ENCODE measurements around the gene KCNJ15.
"Not testable (repeated sequence)": the region's sequence is repeated elsewhere in the genome, so short reads cannot be mapped to it uniquely, and the experiment has no call there.

The KCNJ15 gene

DNA sequence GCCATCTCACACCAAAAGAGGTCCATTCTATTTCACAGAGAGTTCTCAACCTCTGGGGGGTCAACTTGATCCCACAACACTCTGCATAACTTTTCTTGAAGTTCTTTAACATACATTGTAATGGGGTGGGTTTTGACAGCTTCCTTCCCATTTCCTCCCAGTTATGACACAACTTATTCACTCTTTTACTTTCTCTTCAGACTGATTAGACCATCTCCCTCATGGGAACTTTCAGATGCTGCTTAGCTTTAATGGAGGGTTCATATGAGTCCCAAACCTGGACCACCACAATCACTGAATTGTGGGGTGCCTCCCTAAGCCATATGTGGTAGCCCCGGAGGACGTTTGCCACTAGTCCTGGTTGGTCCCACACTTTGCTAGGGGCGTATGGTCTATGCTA is 28.3 kb upstream of the KCNJ15 start:
- TF ChIP-seq Cebpa-rat (IDR thresholded peaks at IDR 0.05): no peak
- Histone ChIP-seq H3K4me1 (no peaks in the 10 kb centered on the region), H3K9me3 (peaks cover 86% of the 10 kb centered on the region)

DNA sequence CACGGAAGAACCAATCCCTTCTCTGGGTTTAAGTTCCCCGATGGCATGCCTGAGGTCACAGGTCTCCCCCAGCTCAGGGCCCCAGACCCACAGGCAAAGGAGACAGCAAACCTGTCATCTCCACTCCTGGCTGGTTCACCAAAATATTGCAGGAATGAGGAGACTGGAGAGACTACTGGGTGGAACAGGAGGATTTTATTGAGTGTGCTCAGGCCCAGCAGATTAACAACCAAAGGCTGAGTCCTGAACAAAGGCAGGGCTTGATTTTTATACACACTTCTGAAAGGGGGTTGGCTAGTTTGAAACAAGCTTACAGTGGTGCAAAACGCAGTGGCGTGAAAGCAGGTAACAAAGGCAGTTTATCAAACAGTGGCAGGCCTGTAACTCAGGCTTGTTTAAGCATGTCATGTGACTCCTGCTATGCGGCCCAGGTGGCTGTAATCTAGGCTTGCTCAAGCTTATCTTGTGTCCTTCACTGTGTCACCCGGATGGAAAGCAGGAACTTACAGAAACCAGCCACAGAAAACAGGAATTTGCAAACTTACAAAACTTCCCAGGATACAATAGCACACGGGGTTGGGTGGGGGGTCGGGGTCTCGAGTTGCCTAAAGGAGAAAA is 27.4 kb upstream of the KCNJ15 start:
- Histone ChIP-seq H3K4me2 (no peak overlapping the region), H4K20me1 (no peaks in the 10 kb centered on the region), H3K9ac (no peak overlapping the region), H3K4me1 (no peaks in the 10 kb centered on the region), H3K4me3 (peak overlapping the region; percentile 33; the same call in 1 of the 2 replicates), H3K27me3 (no peaks in the 10 kb centered on the region), H3K36me3 (no peaks in the 10 kb centered on the region), H3K9me3 (peaks cover 83% of the 10 kb centered on the region), H3K27ac (no peak overlapping the region)
- TF ChIP-seq Cebpa-rat (IDR thresholded peaks at IDR 0.05): no peak

More for the DNA sequence above, 28.3 kb upstream of the KCNJ15 start:
- Histone ChIP-seq H3K27ac (no peak overlapping the region), H3K9ac (no peak overlapping the region), H4K20me1 (no peaks in the 10 kb centered on the region), H3K27me3 (no peaks in the 10 kb centered on the region), H3K36me3 (no peaks in the 10 kb centered on the region), H3K4me3 (peak overlapping the region; percentile 33; the same call in 1 of the 2 replicates), H3K4me2 (no peak overlapping the region)

DNA sequence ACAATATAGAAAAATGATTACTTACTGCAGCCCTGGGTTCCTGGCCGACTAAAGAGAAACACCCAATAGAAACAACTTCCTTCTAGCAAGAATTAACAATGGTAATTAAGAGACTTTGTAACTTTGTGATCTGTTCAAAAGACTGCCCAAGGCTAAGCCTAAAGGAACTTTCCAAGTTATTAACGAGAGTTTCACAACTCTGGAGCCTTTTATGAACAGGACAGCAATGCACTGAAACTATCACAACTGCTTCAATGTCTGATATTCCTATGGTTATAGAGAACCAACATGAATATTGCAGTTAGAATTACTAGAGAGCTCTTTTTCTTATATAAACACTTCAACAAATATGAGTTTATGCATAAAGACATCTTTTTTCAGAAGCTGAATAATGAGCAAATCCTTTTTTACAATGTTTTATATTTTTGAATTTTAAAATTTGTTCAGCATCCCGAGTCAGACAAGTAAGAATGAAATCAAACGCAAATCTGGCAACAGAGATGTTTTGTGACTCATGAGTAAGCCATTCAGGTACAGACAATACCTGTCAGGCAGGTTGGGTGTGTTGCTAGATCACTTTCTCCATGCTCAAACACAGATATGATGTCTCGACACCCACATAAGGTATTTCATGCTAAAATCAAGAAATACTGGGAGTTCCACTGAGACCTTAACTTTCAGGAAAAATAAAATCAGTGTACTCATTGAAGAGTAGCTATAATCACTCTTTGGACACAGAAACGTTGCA is 22.2 kb upstream of the KCNJ15 start:
- H3K4me2 ChIP-seq: no peak overlapping the region
- no peak overlapping the region for H3K9ac ChIP-seq

DNA sequence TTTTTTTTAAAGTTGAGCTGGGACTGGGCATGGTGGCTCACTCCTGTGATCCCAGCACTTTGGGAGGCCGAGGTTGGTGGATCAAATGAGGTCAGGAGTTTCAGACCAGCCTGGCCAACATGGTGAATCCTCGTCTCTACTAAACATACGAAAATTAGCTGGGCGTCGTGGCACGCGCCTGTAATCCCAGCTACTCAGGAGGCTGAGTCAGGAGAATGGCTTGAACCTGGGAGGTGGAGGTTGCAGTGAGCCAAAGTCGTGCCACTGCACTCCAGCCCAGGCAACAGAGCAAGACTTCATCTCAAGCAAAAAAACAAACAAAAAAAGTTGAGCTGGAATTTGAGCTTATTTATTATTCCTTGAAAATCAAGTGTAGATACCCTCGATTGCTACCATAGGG is 21.5 kb upstream of the KCNJ15 start:
- not testable (repeated sequence) for H3K4me2 ChIP-seq, H3K27ac ChIP-seq, H3K4me3 ChIP-seq, H3K27me3 ChIP-seq, H3K36me3 ChIP-seq, H3K9ac ChIP-seq, H4K20me1 ChIP-seq, H3K4me1 ChIP-seq
- H3K9me3 ChIP-seq: peaks cover 54% of the 10 kb centered on the region

More for the DNA sequence above, 22.2 kb upstream of the KCNJ15 start:
- no peak for TF ChIP-seq Cebpa-rat (IDR thresholded peaks at IDR 0.05)
- Histone ChIP-seq H3K4me1 (no peaks in the 10 kb centered on the region), H3K4me3 (no peak overlapping the region), H4K20me1 (no peaks in the 10 kb centered on the region), H3K27me3 (no peaks in the 10 kb centered on the region), H3K9me3 (peaks cover 61% of the 10 kb centered on the region), H3K36me3 (no peaks in the 10 kb centered on the region), H3K27ac (no peak overlapping the region)

DNA sequence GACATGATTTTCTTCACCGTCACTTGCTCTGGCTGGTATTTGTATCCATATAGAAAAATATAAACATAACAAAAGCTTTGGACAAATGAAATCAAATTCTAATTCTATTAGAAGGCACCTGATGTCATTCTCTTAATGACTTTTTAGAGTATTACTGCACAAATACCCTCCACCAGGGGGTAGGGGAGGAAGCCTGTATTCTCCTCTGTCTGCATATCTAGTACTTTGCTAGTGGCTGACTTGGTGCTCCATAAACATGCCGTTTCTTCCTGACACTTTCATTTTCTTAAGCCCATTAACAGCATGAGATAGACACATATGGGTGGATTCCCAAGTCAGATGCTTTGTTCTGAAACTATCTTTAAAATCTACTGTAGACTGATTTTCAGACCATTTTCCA is 20.6 kb upstream of the KCNJ15 start:
- no peak overlapping the region for H3K4me3 ChIP-seq
- no peaks in the 10 kb centered on the region for H4K20me1 ChIP-seq
- H3K9me3 ChIP-seq: peaks cover 46% of the 10 kb centered on the region
- no peak overlapping the region for H3K4me2 ChIP-seq
- no peak for TF ChIP-seq Cebpa-rat (IDR thresholded peaks at IDR 0.05)
- no peak overlapping the region for H3K9ac ChIP-seq
- no peaks in the 10 kb centered on the region for H3K27me3 ChIP-seq
- no peak overlapping the region for H3K27ac ChIP-seq
- H3K4me1 ChIP-seq: 0 out of 2 replicates have a peak, but pooled peaks cover 5% of the 10 kb centered on the region
- H3K36me3 ChIP-seq: no peaks in the 10 kb centered on the region

DNA sequence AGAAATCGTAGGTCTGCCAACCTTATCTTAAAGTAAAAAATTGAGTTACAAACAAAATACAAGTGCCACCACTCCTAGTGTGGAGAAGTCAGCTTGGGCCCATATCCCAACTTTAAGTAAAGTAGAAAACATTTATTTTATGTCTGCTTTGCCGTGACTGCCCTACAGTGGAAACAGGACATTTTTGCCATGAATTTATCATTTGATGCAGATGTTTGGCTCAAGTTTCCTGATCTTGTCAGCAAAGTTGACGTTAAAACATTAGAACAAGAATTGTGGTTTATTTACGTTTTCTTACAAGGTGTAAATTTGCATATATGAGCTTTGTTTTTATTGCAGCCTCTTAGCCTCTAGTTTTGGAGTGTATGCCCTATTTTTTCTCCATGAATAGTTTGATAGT is 17.1 kb upstream of the KCNJ15 start:
- H3K4me2 ChIP-seq: no peak overlapping the region
- no peak overlapping the region for H3K9ac ChIP-seq
- no peak for TF ChIP-seq Cebpa-rat (IDR thresholded peaks at IDR 0.05)

DNA sequence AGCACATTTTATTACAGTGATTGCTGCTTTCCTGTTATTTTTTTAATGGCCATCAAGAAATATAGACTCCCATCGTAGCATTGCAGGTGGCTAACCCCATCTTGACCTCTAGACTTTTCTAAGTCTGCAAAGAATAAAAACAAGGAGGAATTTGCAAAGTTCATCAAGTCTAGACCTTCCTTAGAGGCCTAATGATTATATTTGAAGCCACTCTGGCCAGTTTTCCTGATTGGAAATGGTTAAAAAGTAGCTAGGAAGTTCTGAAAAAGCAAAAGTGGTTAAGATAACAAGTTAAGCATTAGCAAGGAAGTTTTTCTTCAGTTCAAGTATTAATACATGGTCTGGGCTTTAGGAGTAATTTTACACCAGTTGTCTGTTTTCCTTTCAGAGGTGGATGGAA is 16.7 kb upstream of the KCNJ15 start:
- no peak overlapping the region for H3K9ac ChIP-seq
- H3K27ac ChIP-seq: no peak overlapping the region
- no peak overlapping the region for H3K4me2 ChIP-seq
- 0 out of 2 replicates have a peak, but pooled peaks cover 7% of the 10 kb centered on the region for H3K4me1 ChIP-seq
- no peaks in the 10 kb centered on the region for H3K36me3 ChIP-seq
- H3K4me3 ChIP-seq: no peak overlapping the region
- H4K20me1 ChIP-seq: no peaks in the 10 kb centered on the region
- no peak for TF ChIP-seq Cebpa-rat (IDR thresholded peaks at IDR 0.05)
- no peaks in the 10 kb centered on the region for H3K27me3 ChIP-seq
- H3K9me3 ChIP-seq: peaks cover 30% of the 10 kb centered on the region

More for the DNA sequence above, 17.1 kb upstream of the KCNJ15 start:
- no peaks in the 10 kb centered on the region for H3K36me3 ChIP-seq
- 0 out of 2 replicates have a peak, but pooled peaks cover 7% of the 10 kb centered on the region for H3K4me1 ChIP-seq
- no peak overlapping the region for H3K4me3 ChIP-seq
- H3K27ac ChIP-seq: no peak overlapping the region
- no peaks in the 10 kb centered on the region for H4K20me1 ChIP-seq
- no peaks in the 10 kb centered on the region for H3K27me3 ChIP-seq
- H3K9me3 ChIP-seq: peaks cover 30% of the 10 kb centered on the region

DNA sequence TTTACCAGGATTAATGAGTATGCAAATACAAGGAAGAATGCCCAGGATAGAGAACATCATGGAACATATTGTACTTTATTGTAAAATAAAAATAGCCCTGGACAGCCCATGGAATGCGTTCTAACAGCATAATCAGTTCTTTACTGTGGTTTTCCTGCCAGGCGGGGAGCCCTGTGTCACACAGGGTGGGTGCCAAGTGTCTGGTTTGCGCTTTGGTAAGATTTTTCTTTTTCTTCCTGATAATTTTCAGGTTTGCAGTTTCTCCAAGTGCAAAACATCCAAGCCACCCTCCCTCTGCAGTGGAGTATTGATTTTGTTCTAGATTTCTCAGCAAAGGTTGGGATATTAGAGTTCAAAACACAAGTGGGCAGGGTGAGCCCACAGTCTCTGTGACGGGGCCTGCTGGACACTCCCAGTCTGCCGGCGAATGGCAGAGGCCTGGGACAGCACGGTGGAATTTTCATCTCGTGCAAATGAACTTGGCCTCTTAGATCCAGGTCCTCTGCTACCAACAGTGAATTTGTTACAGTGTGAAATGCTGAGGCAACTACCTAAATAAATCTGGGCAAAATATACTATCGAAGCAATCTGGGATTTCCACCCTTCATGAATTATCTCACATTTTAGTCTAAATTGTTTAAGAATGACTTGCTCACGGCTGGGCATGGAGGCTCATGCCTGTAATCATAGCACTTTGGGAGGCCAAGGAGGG is 15.6 kb upstream of the KCNJ15 start:
- Histone ChIP-seq H3K9ac (no peak overlapping the region), H3K4me3 (no peak overlapping the region), H3K9me3 (peaks cover 26% of the 10 kb centered on the region), H3K4me2 (no peak overlapping the region), H3K36me3 (no peaks in the 10 kb centered on the region), H3K4me1 (0 out of 2 replicates have a peak, but pooled peaks cover 7% of the 10 kb centered on the region), H3K27me3 (no peaks in the 10 kb centered on the region), H3K27ac (no peak overlapping the region), H4K20me1 (no peaks in the 10 kb centered on the region)
- TF ChIP-seq Cebpa-rat (IDR thresholded peaks at IDR 0.05): no peak

DNA sequence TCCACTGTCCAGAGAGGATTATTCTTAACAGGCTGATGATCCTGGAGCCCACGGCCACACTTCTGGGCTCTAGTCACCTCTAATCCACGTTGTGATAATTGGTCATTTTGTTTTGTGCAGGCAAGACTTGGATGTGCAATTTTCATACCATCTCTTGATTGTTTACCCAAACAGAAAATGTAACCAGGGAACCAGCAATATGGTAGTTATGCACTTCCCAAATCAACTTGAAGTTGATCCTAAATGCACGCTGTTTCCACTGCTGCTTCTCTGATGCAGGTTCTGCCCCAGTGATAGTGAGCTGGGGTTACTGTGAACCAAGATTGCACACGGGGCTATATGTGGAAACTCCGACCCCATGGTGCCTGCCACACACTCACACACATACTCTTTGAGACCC is 14.7 kb upstream of the KCNJ15 start:
- no peak for TF ChIP-seq Cebpa-rat (IDR thresholded peaks at IDR 0.05)
- H3K9ac ChIP-seq: no peak overlapping the region
- no peaks in the 10 kb centered on the region for H3K36me3 ChIP-seq
- no peak overlapping the region for H3K4me2 ChIP-seq
- no peak overlapping the region for H3K27ac ChIP-seq
- no peaks in the 10 kb centered on the region for H4K20me1 ChIP-seq
- H3K9me3 ChIP-seq: peaks cover 18% of the 10 kb centered on the region
- no peaks in the 10 kb centered on the region for H3K27me3 ChIP-seq
- H3K4me3 ChIP-seq: no peak overlapping the region
- H3K4me1 ChIP-seq: 0 out of 2 replicates have a peak, but pooled peaks cover 7% of the 10 kb centered on the region

All from BLaER1 (cell line).